ENCODE measurements around the gene GALNT6. TPM values are rescaled to one million over a fixed set of nuclear protein-coding genes. Genes with fewer than 3 reads are reported as not detected.

Gene GALNT6
- total and polyA plus RNA-seq, 3 donors from 2014 or later, result 1.7 to 2.8 (median 2.8) TPM

DNA sequence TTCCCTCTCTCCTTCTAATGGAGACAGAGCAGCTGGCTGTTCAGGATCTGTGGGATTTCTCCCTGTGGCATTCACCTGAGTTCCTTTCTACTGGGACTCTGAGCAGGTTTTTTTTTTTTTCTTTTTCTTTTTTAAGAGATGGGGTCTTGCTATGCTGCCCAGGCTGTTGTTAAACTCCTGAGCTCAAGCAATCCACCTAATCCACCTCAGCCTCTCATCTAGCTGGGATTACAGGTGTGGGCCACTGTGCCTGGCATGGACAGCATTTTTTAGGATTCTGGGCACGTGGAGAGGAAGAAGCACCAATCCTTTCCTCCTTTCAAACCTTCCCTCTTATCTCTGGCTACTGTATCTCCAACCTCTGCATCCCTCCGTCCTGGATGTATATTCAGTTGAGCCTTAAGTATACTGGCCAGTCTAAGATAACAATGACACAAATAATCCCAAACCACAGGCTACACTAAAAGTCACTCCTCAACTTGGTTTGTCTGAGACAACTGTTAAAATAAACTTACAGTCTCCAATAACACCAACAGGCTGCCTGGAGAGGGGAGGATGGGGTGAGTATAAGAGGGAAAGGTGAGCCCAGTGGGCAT is 28.4 kb downstream of the GALNT6 start:
- 74 to 82% methylated on average over 2 of the region's 2 CpGs for WGBS, 2 donors

DNA sequence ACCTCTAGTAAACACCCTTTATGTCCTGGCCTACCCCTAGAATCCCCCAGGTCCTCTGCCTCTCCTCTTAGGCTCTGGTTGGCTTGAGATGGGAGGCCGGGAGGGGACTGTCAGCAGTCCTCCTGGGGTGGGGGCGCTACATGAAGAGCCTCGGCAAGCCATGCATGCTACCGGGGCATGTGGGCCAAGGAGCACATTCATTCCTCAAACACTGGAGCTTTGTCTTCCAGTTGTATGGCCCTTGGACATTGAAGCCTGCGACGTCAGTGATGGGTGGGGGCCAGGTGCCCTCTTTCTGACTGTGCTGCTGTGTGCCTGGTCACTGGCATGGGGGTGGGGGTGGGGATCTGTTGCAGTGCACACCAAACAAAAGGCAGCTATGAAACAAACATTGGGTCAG is 28.9 kb downstream of the GALNT6 start:
- H3K36me3 ChIP-seq (ENCODE audit: low read depth, missing control alignments), result no peaks in the 10 kb centered on the region
- no peaks in the 10 kb centered on the region for H3K27me3 ChIP-seq
- no peak for TF ChIP-seq POLR2A (IDR thresholded peaks at IDR 0.05)
- TF ChIP-seq, protein P1, sequence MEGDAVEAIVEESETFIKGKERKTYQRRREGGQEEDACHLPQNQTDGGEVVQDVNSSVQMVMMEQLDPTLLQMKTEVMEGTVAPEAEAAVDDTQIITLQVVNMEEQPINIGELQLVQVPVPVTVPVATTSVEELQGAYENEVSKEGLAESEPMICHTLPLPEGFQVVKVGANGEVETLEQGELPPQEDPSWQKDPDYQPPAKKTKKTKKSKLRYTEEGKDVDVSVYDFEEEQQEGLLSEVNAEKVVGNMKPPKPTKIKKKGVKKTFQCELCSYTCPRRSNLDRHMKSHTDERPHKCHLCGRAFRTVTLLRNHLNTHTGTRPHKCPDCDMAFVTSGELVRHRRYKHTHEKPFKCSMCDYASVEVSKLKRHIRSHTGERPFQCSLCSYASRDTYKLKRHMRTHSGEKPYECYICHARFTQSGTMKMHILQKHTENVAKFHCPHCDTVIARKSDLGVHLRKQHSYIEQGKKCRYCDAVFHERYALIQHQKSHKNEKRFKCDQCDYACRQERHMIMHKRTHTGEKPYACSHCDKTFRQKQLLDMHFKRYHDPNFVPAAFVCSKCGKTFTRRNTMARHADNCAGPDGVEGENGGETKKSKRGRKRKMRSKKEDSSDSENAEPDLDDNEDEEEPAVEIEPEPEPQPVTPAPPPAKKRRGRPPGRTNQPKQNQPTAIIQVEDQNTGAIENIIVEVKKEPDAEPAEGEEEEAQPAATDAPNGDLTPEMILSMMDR (IDR thresholded peaks at IDR 0.05), result no peak
- no peak for DNase-seq
- no peaks in the 10 kb centered on the region for H3K4me1 ChIP-seq
- H3K27ac ChIP-seq, result no peak overlapping the region
- 93 to 94% methylated on average over 4 to 6 of the region's 6 CpGs for WGBS, 2 donors
- intact Hi-C loops (cut with DNase I; ENCODE audit: low total_unique reads), result no loop called here
- H3K9me3 ChIP-seq, result no peaks in the 10 kb centered on the region
- no peak overlapping the region for H3K4me3 ChIP-seq

More for the DNA sequence above, 28.4 kb downstream of the GALNT6 start:
- no peaks in the 10 kb centered on the region for H3K4me1 ChIP-seq
- no peaks in the 10 kb centered on the region for H3K27me3 ChIP-seq
- TF ChIP-seq, protein P1 (IDR thresholded peaks at IDR 0.05), result no peak
- TF ChIP-seq POLR2A (IDR thresholded peaks at IDR 0.05), result no peak
- no peak overlapping the region for H3K4me3 ChIP-seq
- intact Hi-C loops (cut with DNase I; ENCODE audit: low total_unique reads), result no loop called here
- no peaks in the 10 kb centered on the region for H3K9me3 ChIP-seq
- no peak for DNase-seq
- no peak overlapping the region for H3K27ac ChIP-seq
- no peaks in the 10 kb centered on the region for H3K36me3 ChIP-seq (ENCODE audit: low read depth, missing control alignments)

DNA sequence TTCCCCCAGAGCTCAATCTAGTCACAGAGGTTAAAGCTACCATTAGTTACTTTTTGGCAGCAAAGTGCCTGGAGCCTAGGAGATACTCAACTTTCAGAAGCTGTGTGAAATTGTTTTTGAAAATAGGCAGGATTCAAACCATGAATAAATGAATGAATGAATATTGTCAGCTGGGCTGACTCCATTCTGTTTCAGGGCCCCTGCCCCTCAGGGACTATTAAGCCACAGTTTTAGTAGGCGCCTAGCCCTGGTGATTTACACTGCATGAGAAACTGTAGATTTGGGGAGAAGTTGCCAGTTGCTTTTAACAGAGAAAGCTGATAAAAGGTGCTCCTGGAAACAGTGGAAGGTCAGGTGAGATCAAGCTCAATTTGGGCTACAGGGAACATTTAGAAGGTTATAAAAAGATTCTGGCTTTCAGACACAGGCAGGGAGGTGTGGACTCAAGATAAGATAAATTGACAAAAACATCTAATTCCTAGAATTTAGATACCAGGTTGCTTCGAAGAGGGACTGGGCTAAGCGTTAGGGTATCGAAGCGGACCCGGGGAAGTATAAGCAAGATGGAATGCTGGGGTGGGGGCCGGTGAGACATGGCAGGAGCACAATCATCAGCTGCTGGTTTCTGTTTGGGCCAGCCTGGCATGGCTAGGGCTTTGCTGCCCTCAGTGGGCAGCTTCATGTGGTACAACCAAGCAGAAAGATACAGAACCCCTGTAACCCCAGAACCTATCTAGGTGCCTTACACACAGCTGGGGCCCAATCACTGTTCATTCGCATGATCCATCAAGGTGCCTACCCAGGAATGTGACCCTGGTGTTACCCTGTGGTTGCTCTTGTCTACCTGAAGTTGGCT is 29.8 kb downstream of the GALNT6 start:
- no peak overlapping the region for H3K27ac ChIP-seq
- H3K9me3 ChIP-seq, result no peaks in the 10 kb centered on the region
- no peak overlapping the region for H3K4me3 ChIP-seq
- H3K4me1 ChIP-seq, result no peaks in the 10 kb centered on the region
- no peaks in the 10 kb centered on the region for H3K27me3 ChIP-seq
- DNase-seq, result no peak
- intact Hi-C loops (cut with DNase I; ENCODE audit: low total_unique reads), result no loop called here
- no peaks in the 10 kb centered on the region for H3K36me3 ChIP-seq (ENCODE audit: low read depth, missing control alignments)
- WGBS, 2 donors, result 74 to 85% methylated on average over 8 of the region's 8 CpGs
- TF ChIP-seq, protein P1 (IDR thresholded peaks at IDR 0.05), result no peak
- no peak for TF ChIP-seq POLR2A (IDR thresholded peaks at IDR 0.05)

DNA sequence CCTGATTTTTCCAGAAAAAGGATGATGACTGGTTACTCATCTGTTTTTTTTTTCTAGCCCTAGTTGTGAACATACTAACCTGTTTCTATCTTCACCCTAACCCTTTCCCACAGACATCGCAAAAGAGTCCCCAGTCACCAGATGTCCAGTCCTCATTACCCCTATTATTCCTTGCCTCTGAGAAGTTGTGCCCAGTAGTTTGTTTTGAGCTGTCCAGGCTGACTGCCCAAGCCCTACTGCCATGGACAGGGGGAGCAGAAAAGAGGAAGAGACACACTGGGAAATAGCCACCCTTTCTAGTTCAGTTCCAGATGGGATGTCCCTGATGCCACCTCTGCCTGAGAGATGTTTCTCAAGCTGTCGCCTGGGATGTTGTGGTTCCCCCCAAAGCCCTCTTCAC is 30.9 kb downstream of the GALNT6 start:
- intact Hi-C loops (cut with DNase I; ENCODE audit: low total_unique reads), result no loop called here
- 91% methylated on average over 2 of the region's 2 CpGs for WGBS, 2 donors
- no peaks in the 10 kb centered on the region for H3K4me1 ChIP-seq

More for the DNA sequence above, 30.9 kb downstream of the GALNT6 start:
- H3K27ac ChIP-seq, result no peak overlapping the region
- TF ChIP-seq, protein P1 (IDR thresholded peaks at IDR 0.05), result no peak
- no peak for TF ChIP-seq POLR2A (IDR thresholded peaks at IDR 0.05)
- H3K4me3 ChIP-seq, result no peak overlapping the region
- H3K36me3 ChIP-seq (ENCODE audit: low read depth, missing control alignments), result no peaks in the 10 kb centered on the region
- H3K27me3 ChIP-seq, result no peaks in the 10 kb centered on the region
- no peaks in the 10 kb centered on the region for H3K9me3 ChIP-seq
- no peak for DNase-seq

All from testis (tissue), 3 donors.